Uterus (tissue), 4 donors: ENCODE data around the gene BTBD9. TPM values are rescaled to one million over a fixed set of nuclear protein-coding genes. Genes with fewer than 3 reads are reported as not detected.

Experiments used
- DNase-seq, 2 donors: peaks; one replicate each; pipeline ENCODE4 v3.0.0-alpha.2; 2019 to 2020
- H3K27ac ChIP-seq, 2 donors: fragments of 200-600 bp; sonication (generic); 1 replicate in 1 of 2; 2 replicates in 1 of 2; pipeline ENCODE4 v1.5.1; 2016 to 2018
- H3K27me3 ChIP-seq, 2 donors: fragments of 200-600 bp; sonication (generic); one replicate each; pipeline ENCODE4 v1.5.1; 2018 to 2019; ENCODE audit warnings: control low read depth in 1 of 2
- H3K36me3 ChIP-seq, 2 donors: fragments of 200-600 bp; sonication (generic); one replicate each; pipeline ENCODE4 v1.5.1; 2019; ENCODE audit warnings: control low read depth in 1 of 2
- H3K4me1 ChIP-seq, 2 donors: fragments of 200-600 bp; sonication (generic); one replicate each; pipeline ENCODE4 v1.5.1; 2018 to 2019; ENCODE audit warnings: control low read depth in 1 of 2
- H3K4me3 ChIP-seq, 2 donors: fragments of 200-600 bp; sonication (generic); 1 replicate in 1 of 2; 2 replicates in 1 of 2; pipeline ENCODE4 v1.5.1; 2018 to 2019; ENCODE audit warnings: mild to moderate bottlenecking in 1 of 2
- H3K9me3 ChIP-seq, 2 donors: fragments of 200-600 bp; sonication (generic); one replicate each; pipeline ENCODE4 v1.5.1; 2019; ENCODE audit warnings: control low read depth in 1 of 2
- CTCF ChIP-seq, 4 experiments: fragments of 200-600 bp in 2 of 4; fragments of 450-650 bp in 2 of 4; sonication (generic) in 2 of 4; IDR thresholded peaks; one replicate each; pipeline ENCODE4 v1.5.1; 2016 to 2019; ENCODE audit warnings: antibody characterized with exemption in 4 of 4, mild to moderate bottlenecking in 2 of 4, moderate library complexity in 1 of 4
- POLR2A ChIP-seq, 2 donors: fragments of 450-650 bp; IDR thresholded peaks; one replicate each; pipeline ENCODE4 v1.6.1; 2016; ENCODE audit warnings: antibody characterized with exemption in 2 of 2, mild to moderate bottlenecking in 1 of 2, moderate library complexity in 1 of 2
- intact Hi-C: fragments of 100-400 bp; cut with DNase I; formaldehyde crosslinking; loops from one replicate; pipeline ENCODE4 v1.15.1; 2023; ENCODE audit warnings: low total_unique reads
- total RNA-seq, 4 donors: library from RNA; depleted of rRNA in 3 of 4; stranded (reverse); fragments of >200 nt in 3 of 4; gene quantifications; one replicate each; pipeline versions ENCODE4 v1.1.0 to v1.2.4, GENCODE V29; 2014 to 2023
- donor health status: DM: yes; HTN: yes; CAD: no.

Gene BTBD9
- total RNA-seq, 4 donors from 2014 or later, result 10.3 to 50.3 (median 34.4) TPM

DNA sequence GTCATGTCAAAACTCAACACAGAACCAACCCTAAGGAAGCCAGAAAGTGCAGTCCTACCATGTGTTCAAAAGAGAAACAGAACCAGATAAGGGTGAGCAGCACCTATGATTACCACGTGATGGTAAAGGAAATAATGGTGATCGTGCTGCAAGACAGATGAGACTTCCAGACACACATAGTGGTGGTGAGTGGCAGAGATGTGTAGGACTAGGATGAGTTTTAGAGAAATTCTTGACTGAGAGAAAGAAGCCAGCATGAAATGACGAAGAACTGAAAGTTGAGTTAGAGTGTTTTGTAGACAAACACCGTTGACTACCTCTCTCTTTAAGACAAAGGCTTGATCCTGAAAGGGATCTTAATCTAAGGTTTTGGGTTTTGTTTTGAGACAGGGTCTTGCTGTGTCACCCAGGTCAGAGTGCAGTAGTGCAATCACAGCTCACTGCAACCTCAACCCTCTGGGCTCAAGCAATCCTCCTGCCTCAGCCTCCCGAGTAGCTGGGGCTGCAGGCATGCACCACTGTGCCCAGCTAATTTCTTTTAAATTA, 10.6 kb upstream of the BTBD9 start:
- Histone ChIP-seq H3K27ac (no peak overlapping the region), H3K9me3 (no peaks in the 10 kb centered on the region), H3K4me1 (no peaks in the 10 kb centered on the region), H3K36me3 (no peaks in the 10 kb centered on the region), H3K27me3 (no peaks in the 10 kb centered on the region), H3K4me3 (no peak overlapping the region)
- DNase-seq, result no peak
- intact Hi-C loops, result no loop called here
- TF ChIP-seq CTCF (IDR thresholded peaks at IDR 0.05) (no peak), POLR2A (IDR thresholded peaks at IDR 0.05) (no peak)

GRCh38 chr6:38649744-38650143, 10.0 kb upstream of the BTBD9 start:
- Histone ChIP-seq H3K4me1 (no peaks in the 10 kb centered on the region), H3K27ac (no peak overlapping the region), H3K9me3 (no peaks in the 10 kb centered on the region), H3K4me3 (no peak overlapping the region), H3K36me3 (no peaks in the 10 kb centered on the region), H3K27me3 (no peaks in the 10 kb centered on the region)
- intact Hi-C loops, result no loop called here
- DNase-seq, result no peak
- no peak for TF ChIP-seq POLR2A (IDR thresholded peaks at IDR 0.05)
- TF ChIP-seq CTCF (IDR thresholded peaks at IDR 0.05), result no peak

GRCh38 chr6:38648629-38649028, 8.9 kb upstream of the BTBD9 start:
- no peaks in the 10 kb centered on the region for H3K4me1 ChIP-seq
- TF ChIP-seq CTCF (IDR thresholded peaks at IDR 0.05) (no peak), POLR2A (IDR thresholded peaks at IDR 0.05) (no peak)
- H3K9me3 ChIP-seq, result no peaks in the 10 kb centered on the region
- H3K27ac ChIP-seq, result no peak overlapping the region
- no peaks in the 10 kb centered on the region for H3K27me3 ChIP-seq
- no peak overlapping the region for H3K4me3 ChIP-seq
- DNase-seq, result no peak
- H3K36me3 ChIP-seq, result no peaks in the 10 kb centered on the region
- intact Hi-C loops, result no loop called here

DNA sequence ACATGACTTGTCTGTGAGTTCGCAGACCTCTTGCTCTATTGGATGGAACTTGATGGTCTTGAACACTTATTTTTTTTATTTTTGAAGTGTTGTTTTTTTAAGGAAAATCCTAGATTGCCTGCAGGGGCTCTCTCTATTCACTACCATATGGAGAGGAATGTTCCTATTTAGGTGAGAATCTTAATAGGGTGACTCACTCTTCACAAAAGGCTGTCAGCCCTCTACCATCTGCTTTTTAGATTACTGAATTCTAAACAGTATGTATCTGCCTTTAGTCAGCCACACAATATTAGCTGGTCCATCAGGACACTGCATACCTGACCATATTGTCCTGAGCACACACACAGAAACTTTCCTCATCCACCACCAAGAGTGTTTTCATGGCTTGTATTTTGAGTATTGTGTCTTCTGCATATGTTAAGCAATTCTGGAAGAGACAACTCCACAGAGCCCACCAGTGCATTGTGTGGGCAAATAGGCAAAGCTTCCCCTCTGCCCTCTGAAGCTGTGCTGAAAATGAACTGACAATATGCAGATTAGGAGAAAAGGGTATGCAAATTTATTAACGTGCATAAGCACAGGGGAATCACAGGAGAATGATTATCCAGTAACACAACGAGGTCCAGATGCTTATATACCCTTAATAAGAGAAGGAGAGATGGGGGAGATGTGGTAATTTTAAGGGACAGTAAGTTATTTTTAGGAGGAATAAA, 6.6 kb upstream of the BTBD9 start:
- no peaks in the 10 kb centered on the region for H3K4me1 ChIP-seq
- H3K9me3 ChIP-seq, result no peaks in the 10 kb centered on the region
- TF ChIP-seq POLR2A (IDR thresholded peaks at IDR 0.05) (no peak), CTCF (IDR thresholded peaks at IDR 0.05) (no peak)
- intact Hi-C loops, result no loop called here
- H3K4me3 ChIP-seq, result no peak overlapping the region
- H3K27ac ChIP-seq, result no peak overlapping the region
- no peaks in the 10 kb centered on the region for H3K27me3 ChIP-seq
- H3K36me3 ChIP-seq, result no peaks in the 10 kb centered on the region
- DNase-seq, result no peak

- TF ChIP-seq POLR2A (IDR thresholded peaks at IDR 0.05) (no peak), CTCF (IDR thresholded peaks at IDR 0.05) (no peak)
- H3K4me3 ChIP-seq, result no peak overlapping the region
- no peaks in the 10 kb centered on the region for H3K27me3 ChIP-seq
- H3K36me3 ChIP-seq, result no peaks in the 10 kb centered on the region
- intact Hi-C loops, result no loop called here
- DNase-seq, result no peak
- no peaks in the 10 kb centered on the region for H3K4me1 ChIP-seq
- no peak overlapping the region for H3K27ac ChIP-seq
- H3K9me3 ChIP-seq, result no peaks in the 10 kb centered on the region
Observed at GRCh38 chr6:38644951-38645350, 5.2 kb upstream of the BTBD9 start.
